Measurements from ENCODE around the gene EML1. TPM values are rescaled to one million over a fixed set of nuclear protein-coding genes. Genes with fewer than 3 reads are reported as not detected.

EML1 gene
- total and polyA plus RNA-seq, 2 of the 13 experiments (the other 11 are each of a cell fraction or from before 2014, with no cell fraction given) = 0.59 to 1.7 TPM

DNA sequence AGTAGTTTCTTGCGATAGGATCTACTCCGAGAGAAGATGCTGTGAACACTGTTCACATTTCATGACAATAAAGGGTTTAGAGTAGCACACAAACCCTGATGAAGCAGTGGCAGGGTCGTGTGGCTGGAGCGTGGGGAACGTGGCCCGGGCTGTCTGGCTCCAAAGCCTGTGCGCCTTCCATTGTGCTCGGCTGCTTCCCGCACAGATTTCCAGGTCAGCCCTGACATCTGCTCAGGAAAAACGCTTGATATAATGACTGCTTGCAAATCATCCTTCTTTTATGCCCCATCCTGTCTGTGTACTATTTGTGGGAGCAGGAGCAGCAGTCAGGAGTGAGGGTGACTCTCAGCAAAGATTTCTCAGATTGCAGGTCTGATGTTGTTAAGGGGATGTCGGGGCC is 78.6 kb downstream of the EML1 start:
- no TSS peak for BruUV-seq (replicated peaks)

GRCh38 chr14:99872786-99873440 is 79.7 kb downstream of the EML1 start:
- TF ChIP-seq, protein P1, sequence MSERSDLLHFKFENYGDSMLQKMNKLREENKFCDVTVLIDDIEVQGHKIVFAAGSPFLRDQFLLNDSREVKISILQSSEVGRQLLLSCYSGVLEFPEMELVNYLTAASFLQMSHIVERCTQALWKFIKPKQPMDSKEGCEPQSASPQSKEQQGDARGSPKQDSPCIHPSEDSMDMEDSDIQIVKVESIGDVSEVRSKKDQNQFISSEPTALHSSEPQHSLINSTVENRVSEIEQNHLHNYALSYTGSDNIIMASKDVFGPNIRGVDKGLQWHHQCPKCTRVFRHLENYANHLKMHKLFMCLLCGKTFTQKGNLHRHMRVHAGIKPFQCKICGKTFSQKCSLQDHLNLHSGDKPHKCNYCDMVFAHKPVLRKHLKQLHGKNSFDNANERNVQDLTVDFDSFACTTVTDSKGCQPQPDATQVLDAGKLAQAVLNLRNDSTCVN (CRISPR knock-in tag; IDR thresholded peaks at IDR 0.05; ENCODE audit: borderline replicate concordance) = no peak
- TF ChIP-seq, protein P2, sequence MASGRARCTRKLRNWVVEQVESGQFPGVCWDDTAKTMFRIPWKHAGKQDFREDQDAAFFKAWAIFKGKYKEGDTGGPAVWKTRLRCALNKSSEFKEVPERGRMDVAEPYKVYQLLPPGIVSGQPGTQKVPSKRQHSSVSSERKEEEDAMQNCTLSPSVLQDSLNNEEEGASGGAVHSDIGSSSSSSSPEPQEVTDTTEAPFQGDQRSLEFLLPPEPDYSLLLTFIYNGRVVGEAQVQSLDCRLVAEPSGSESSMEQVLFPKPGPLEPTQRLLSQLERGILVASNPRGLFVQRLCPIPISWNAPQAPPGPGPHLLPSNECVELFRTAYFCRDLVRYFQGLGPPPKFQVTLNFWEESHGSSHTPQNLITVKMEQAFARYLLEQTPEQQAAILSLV (CRISPR knock-in tag; IDR thresholded peaks at IDR 0.05; ENCODE audit: borderline replicate concordance) = no peak
- no peak for TF ChIP-seq NR2F1 (CRISPR knock-in tag; IDR thresholded peaks at IDR 0.05)
- TF ChIP-seq ARID5B (CRISPR knock-in tag; IDR thresholded peaks at IDR 0.05) = no peak
- no peak for TF ChIP-seq HES4 (CRISPR knock-in tag; IDR thresholded peaks at IDR 0.05; ENCODE audit: borderline replicate concordance)
- TF ChIP-seq FOXA1 (IDR thresholded peaks at IDR 0.05) = no peak
- no peak for TF ChIP-seq FOXA1 (CRISPR knock-in tag; IDR thresholded peaks at IDR 0.05)
- TF ChIP-seq SP1 (IDR thresholded peaks at IDR 0.05) = no peak
- no peak for TF ChIP-seq SP1 (CRISPR knock-in tag; IDR thresholded peaks at IDR 0.05)
- WGBS (ENCODE audit: low lambda C conversion rate) = 49% methylated on average over 6 of the region's 6 CpGs
- H3K27me3 ChIP-seq (ENCODE audit: control insufficient read depth in 1 of 2, insufficient read depth in 2 of 2, low read length in 2 of 2) = no peaks in the 10 kb centered on the region
- in situ Hi-C loops (cut with HindIII; ENCODE audit: extremely low pct_ligation_motif_present, low pct_unique_long_range_greater_than_20kb) = no loop called here
- H2AFZ ChIP-seq (ENCODE audit: low read length) = no peak overlapping the region
- H3K4me1 ChIP-seq (ENCODE audit: insufficient read depth, low read length) = no peaks in the 10 kb centered on the region
- no peak for ATAC-seq
- H3K4me3 ChIP-seq (replicated peaks in 1 of 3; ENCODE audit: insufficient read depth in 1 of 3, low read depth in 2 of 3, low read length in 3 of 3) = no peak overlapping the region
- H3K9me3 ChIP-seq (ENCODE audit: low read length) = no peaks in the 10 kb centered on the region
- no peak overlapping the region for H3K4me2 ChIP-seq (ENCODE audit: low read depth, low read length)
- POLR2A ChIA-PET = no interaction called here
- no peak for DNase-seq (ENCODE audit: low spot score)
- no peaks in the 10 kb centered on the region for H3K79me2 ChIP-seq (ENCODE audit: insufficient read depth, low read length)
- CTCF ChIA-PET (ENCODE audit: low intra/inter-chr PET ratio, low total read pairs) = no interaction called here
- intact Hi-C loops (cut with micrococcal nuclease; ENCODE audit: unreplicated experiment) = no loop called here
- H3K27ac ChIP-seq (ENCODE audit: extremely low read length, insufficient read depth, low read length) = no peak overlapping the region
- BruUV-seq (replicated peaks) = no TSS peak
- H3K36me3 ChIP-seq (replicated peaks in 1 of 2; ENCODE audit: control insufficient read depth in 1 of 2, insufficient read depth in 2 of 2, low read length in 2 of 2) = no peaks in the 10 kb centered on the region
- no peak for FAIRE-seq
- no peak overlapping the region for H3K9ac ChIP-seq (ENCODE audit: insufficient read depth, low read depth, low read length)
- H4K20me1 ChIP-seq (ENCODE audit: insufficient read depth, low read length) = no peaks in the 10 kb centered on the region

More for the DNA sequence above, 78.6 kb downstream of the EML1 start:
- Histone ChIP-seq H3K79me2 (ENCODE audit: insufficient read depth, low read length) (no peaks in the 10 kb centered on the region), H3K4me3 (replicated peaks in 1 of 3; ENCODE audit: insufficient read depth in 1 of 3, low read depth in 2 of 3, low read length in 3 of 3) (no peak overlapping the region), H2AFZ (ENCODE audit: low read length) (no peak overlapping the region), H3K4me1 (ENCODE audit: insufficient read depth, low read length) (no peaks in the 10 kb centered on the region), H4K20me1 (ENCODE audit: insufficient read depth, low read length) (no peaks in the 10 kb centered on the region), H3K9ac (ENCODE audit: insufficient read depth, low read depth, low read length) (no peak overlapping the region), H3K9me3 (ENCODE audit: low read length) (no peaks in the 10 kb centered on the region), H3K27ac (ENCODE audit: extremely low read length, insufficient read depth, low read length) (no peak overlapping the region), H3K36me3 (replicated peaks in 1 of 2; ENCODE audit: control insufficient read depth in 1 of 2, insufficient read depth in 2 of 2, low read length in 2 of 2) (no peaks in the 10 kb centered on the region), H3K4me2 (ENCODE audit: low read depth, low read length) (no peak overlapping the region), H3K27me3 (ENCODE audit: control insufficient read depth in 1 of 2, insufficient read depth in 2 of 2, low read length in 2 of 2) (no peaks in the 10 kb centered on the region)
- ATAC-seq = no peak
- DNase-seq (ENCODE audit: low spot score) = no peak
- POLR2A ChIA-PET = no interaction called here
- in situ Hi-C loops (cut with HindIII; ENCODE audit: extremely low pct_ligation_motif_present, low pct_unique_long_range_greater_than_20kb) = no loop called here
- CTCF ChIA-PET (ENCODE audit: low intra/inter-chr PET ratio, low total read pairs) = no interaction called here
- TF ChIP-seq ZNF746 (CRISPR knock-in tag; IDR thresholded peaks at IDR 0.05) = no peak
- no peak for TF ChIP-seq BORCS8-MEF2B (CRISPR knock-in tag; IDR thresholded peaks at IDR 0.05)
- no peak for TF ChIP-seq DR1 (CRISPR knock-in tag; IDR thresholded peaks at IDR 0.05)
- TF ChIP-seq ZNF20 (CRISPR knock-in tag; IDR thresholded peaks at IDR 0.05) = no peak
- no peak for TF ChIP-seq HNRNPH1 (optimal IDR thresholded peaks at IDR 0.05; ENCODE audit: low read depth, low read length)
- no peak for TF ChIP-seq CHD4 (IDR thresholded peaks at IDR 0.05; ENCODE audit: borderline replicate concordance, low read length)
- intact Hi-C loops (cut with micrococcal nuclease; ENCODE audit: unreplicated experiment) = no loop called here
- 66% methylated on average over 11 of the region's 11 CpGs for WGBS (ENCODE audit: low lambda C conversion rate)
- no peak for FAIRE-seq
